DOHH2 (cell line): ENCODE data around the gene ZPR1.

Experiments used
- CTCF ChIP-seq: fragments of 200-600 bp; sonication (generic); IDR thresholded peaks from one replicate; pipeline ENCODE4 v1.5.1; 2014; ENCODE audit warnings: antibody characterized with exemption, mild to moderate bottlenecking, low read depth, low read length; ENCODE audit not compliant: poor library complexity, severe bottlenecking
- EZH2phosphoT487 ChIP-seq: fragments of 200-600 bp; sonication (generic); IDR thresholded peaks from 2 replicates; pipeline ENCODE4 v1.6.1; 2017; ENCODE audit warnings: borderline replicate concordance, mild to moderate bottlenecking, antibody characterized with exemption, low read length, moderate library complexity, mixed read lengths

- no peak for TF ChIP-seq EZH2phosphoT487
- TF ChIP-seq CTCF, result no peak
These were observed 12.8 kb upstream of the ZPR1 start for GRCh38 chr11:116800610-116801009.
